Measurements from ENCODE around the gene TLE3. TPM values are rescaled to one million over a fixed set of nuclear protein-coding genes. Genes with fewer than 3 reads are reported as not detected.
A peak's percentile ranks its signal among the peaks of the same experiment; 100 is the strongest.

Gene TLE3
- polyA plus RNA-seq, 3 donors = 12.8 to 117 (median 23.6) TPM

DNA sequence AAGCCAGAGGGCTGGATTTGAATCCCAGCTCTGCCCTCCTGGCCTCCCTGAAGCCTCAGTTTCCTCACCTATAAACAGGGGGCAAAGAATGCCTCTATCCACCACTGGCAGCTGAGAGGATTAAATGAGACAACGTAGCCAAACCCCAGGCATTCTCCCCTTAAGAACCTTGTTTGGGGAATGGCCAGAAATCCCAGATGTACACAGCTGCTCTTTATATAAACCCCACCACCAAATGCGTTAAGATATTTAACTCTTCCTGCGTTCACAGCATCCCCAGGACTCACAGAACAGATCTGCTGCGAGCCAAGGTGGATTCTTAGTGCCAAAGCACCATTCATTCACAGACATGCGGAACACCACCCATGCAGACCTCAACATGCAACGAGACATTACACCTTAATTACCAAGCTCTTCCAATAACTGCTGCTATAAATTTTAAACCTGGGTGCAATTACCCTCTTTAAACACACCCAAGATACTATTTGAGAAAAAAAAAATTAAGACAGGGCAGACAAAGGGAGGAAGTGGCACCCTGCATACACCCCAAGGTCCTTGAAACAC is 5.2 kb downstream of the TLE3 start:
- intact Hi-C loops (cut with micrococcal nuclease) = loop anchor here in 1 of 2 donors (10.0 kb wide), 2 partner anchors 518 to 618 kb away; no protein-coding TSS in a partner anchor
- 89% methylated on average over 6 of the region's 6 CpGs for WGBS (ENCODE audit: insufficient coverage)
- no peak for TF ChIP-seq CTCF (IDR thresholded peaks at IDR 0.05)
- Histone ChIP-seq H3K27ac (ENCODE audit: low read depth in 1 of 2, low read length in 2 of 2) (no peak overlapping the region), H2AFZ (ENCODE audit: insufficient read depth, low read depth, low read length, poor library complexity, severe bottlenecking) (no peak overlapping the region), H3K79me2 (ENCODE audit: insufficient read depth, low read length) (peaks cover 65% of the 10 kb centered on the region), H4K20me1 (ENCODE audit: insufficient read depth, low read length) (peaks cover 100% of the 10 kb centered on the region), H3K4me3 (replicated peaks in 1 of 3; ENCODE audit: low read depth in 2 of 3, low read length in 3 of 3) (no peak overlapping the region), H3K36me3 (replicated peaks in 1 of 2; ENCODE audit: control insufficient read depth in 1 of 2, insufficient read depth in 2 of 2, low read length in 2 of 2) (peaks cover 52 to 60% of the 10 kb centered on the region in 2 donors), H3K9ac (ENCODE audit: insufficient read depth, low read length, poor library complexity, severe bottlenecking) (no peak overlapping the region), H3K4me1 (ENCODE audit: control insufficient read depth in 1 of 2, insufficient read depth in 2 of 2, low read length in 2 of 2) (peaks cover 32 to 48% of the 10 kb centered on the region in 2 donors), H3K9me3 (replicated peaks in 1 of 2; ENCODE audit: control insufficient read depth in 1 of 2, insufficient read depth in 1 of 2, low read length in 2 of 2) (no peaks in the 10 kb centered on the region), H3K4me2 (replicated peaks; ENCODE audit: extremely low read depth, low read length, poor library complexity, severe bottlenecking) (peak overlapping the region; percentile 17), H3K27me3 (ENCODE audit: control insufficient read depth in 2 of 2, insufficient read depth in 2 of 2, low read length in 2 of 2) (peaks cover 0 to 6% of the 10 kb centered on the region in 2 donors)
- peaks cover 75 to 76% of the 10 kb centered on the region in 2 donors for H3K36me3 Mint-ChIP-seq
- peaks cover 65% of the 10 kb centered on the region for H3K4me1 Mint-ChIP-seq
- peak overlapping the region; percentile 39 to 99 for H3K4me3 Mint-ChIP-seq
- peak overlapping the region in 2 of 7 donors; percentile 63 to 65 for H3K27ac Mint-ChIP-seq
- H3K9me3 Mint-ChIP-seq = peaks cover 0 to 9% (median 0%) of the 10 kb centered on the region in 7 donors
- H3K27me3 Mint-ChIP-seq (ENCODE audit: low read depth in 3 of 3) = peaks cover 5 to 14% (median 7%) of the 10 kb centered on the region in 3 donors
- DNase-seq = no peak

GRCh38 chr15:70091726-70092463 is 5.8 kb downstream of the TLE3 start:
- WGBS (ENCODE audit: insufficient coverage) = 34% methylated on average over 5 of the region's 12 CpGs
- H3K4me3 ChIP-seq (replicated peaks in 1 of 3; ENCODE audit: low read depth in 2 of 3, low read length in 3 of 3) = no peak overlapping the region
- H3K79me2 ChIP-seq (ENCODE audit: insufficient read depth, low read length) = peaks cover 58% of the 10 kb centered on the region
- H3K9ac ChIP-seq (ENCODE audit: insufficient read depth, low read length, poor library complexity, severe bottlenecking) = no peak overlapping the region
- H2AFZ ChIP-seq (ENCODE audit: insufficient read depth, low read depth, low read length, poor library complexity, severe bottlenecking) = no peak overlapping the region
- no peak for DNase-seq
- no peak overlapping the region for H3K27ac ChIP-seq (ENCODE audit: low read depth in 1 of 2, low read length in 2 of 2)
- intact Hi-C loops (cut with micrococcal nuclease) = loop anchor here in 1 of 2 donors (10.0 kb wide), 2 partner anchors 517 to 617 kb away; no protein-coding TSS in a partner anchor
- H4K20me1 ChIP-seq (ENCODE audit: insufficient read depth, low read length) = peaks cover 100% of the 10 kb centered on the region
- TF ChIP-seq CTCF (IDR thresholded peaks at IDR 0.05) = no peak
- peaks cover 35 to 48% of the 10 kb centered on the region in 2 donors for H3K4me1 ChIP-seq (ENCODE audit: control insufficient read depth in 1 of 2, insufficient read depth in 2 of 2, low read length in 2 of 2)
- no peak overlapping the region for H3K27ac Mint-ChIP-seq
- peak overlapping the region; percentile 17 for H3K4me2 ChIP-seq (replicated peaks; ENCODE audit: extremely low read depth, low read length, poor library complexity, severe bottlenecking)
- H3K9me3 Mint-ChIP-seq = peaks cover 0 to 9% (median 0%) of the 10 kb centered on the region in 7 donors
- H3K4me3 Mint-ChIP-seq = peak overlapping the region; percentile 39 to 99
- H3K27me3 Mint-ChIP-seq (ENCODE audit: low read depth in 3 of 3) = peaks cover 5 to 14% (median 6%) of the 10 kb centered on the region in 3 donors
- H3K36me3 Mint-ChIP-seq = peaks cover 81 to 82% of the 10 kb centered on the region in 2 donors
- H3K27me3 ChIP-seq (ENCODE audit: control insufficient read depth in 2 of 2, insufficient read depth in 2 of 2, low read length in 2 of 2) = peaks cover 0 to 6% of the 10 kb centered on the region in 2 donors
- no peaks in the 10 kb centered on the region for H3K9me3 ChIP-seq (replicated peaks in 1 of 2; ENCODE audit: control insufficient read depth in 1 of 2, insufficient read depth in 1 of 2, low read length in 2 of 2)
- peaks cover 71% of the 10 kb centered on the region for H3K4me1 Mint-ChIP-seq
- peaks cover 54 to 66% of the 10 kb centered on the region in 2 donors for H3K36me3 ChIP-seq (replicated peaks in 1 of 2; ENCODE audit: control insufficient read depth in 1 of 2, insufficient read depth in 2 of 2, low read length in 2 of 2)
